A549 treated with ZK216348 at 1 μM for 4 hours (cell line): ENCODE data around the gene AFAP1L1. TPM values are rescaled to one million over a fixed set of nuclear protein-coding genes. Genes with fewer than 3 reads are reported as not detected.

Experiments
- total RNA-seq: library from RNA; stranded (reverse); fragments of 200-300 nt; extraction: Qiagen RNA extraction; gene quantifications from 5 replicates; pipeline ENCODE4 v1.2.3, GENCODE V29; 2022; ENCODE audit warnings: low read depth

The AFAP1L1 gene
- total RNA-seq = 7.6 to 11.4 TPM (median 10.7 TPM) in 5 replicates

DNA sequence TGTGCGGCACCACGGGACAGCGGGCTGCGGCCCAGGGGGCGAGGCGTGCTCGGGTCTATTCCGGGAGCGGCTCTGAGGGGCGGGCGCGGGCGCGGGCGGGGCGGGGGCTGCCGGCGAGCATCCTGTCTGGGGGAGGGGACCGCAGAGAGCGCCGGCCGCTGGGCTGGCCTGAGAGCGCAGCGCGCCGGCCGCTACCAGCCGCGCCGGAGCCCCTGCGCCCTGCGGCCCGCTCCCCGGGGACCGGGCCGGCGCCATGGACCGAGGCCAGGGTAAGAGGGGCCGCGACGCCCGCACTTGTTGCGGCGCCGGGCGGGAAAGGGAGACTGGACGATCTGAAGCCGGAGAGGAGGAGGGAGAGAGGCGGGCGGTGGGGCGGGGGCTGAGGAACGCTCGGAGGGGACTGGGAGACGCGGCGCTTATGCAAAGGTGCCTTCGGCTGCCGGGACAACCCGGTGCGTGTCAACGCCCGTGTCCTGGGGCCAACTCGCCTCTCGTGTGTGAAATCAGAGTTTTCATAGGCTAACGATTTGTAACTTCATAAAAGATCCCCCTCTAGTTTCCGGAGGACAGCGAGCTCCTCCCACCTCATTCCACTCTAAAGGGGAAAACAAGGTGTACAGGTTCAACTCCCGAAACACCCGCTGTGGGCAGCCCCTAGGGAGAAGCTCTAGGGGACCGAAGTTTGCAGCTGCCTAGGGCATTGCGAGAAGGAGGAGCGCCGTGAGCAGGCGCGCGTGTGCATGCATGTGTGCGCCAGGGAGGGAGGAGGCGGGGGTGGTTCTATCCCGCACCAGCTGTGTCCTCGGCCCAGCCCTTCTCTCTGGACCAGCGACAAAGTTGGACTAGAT is at the start of gene AFAP1L1:
AFAP1L1 (plus strand) TSS at position 144 of the 848 bp plus-strand sequence; CDS start at position 254, 110 bp downstream.

DNA sequence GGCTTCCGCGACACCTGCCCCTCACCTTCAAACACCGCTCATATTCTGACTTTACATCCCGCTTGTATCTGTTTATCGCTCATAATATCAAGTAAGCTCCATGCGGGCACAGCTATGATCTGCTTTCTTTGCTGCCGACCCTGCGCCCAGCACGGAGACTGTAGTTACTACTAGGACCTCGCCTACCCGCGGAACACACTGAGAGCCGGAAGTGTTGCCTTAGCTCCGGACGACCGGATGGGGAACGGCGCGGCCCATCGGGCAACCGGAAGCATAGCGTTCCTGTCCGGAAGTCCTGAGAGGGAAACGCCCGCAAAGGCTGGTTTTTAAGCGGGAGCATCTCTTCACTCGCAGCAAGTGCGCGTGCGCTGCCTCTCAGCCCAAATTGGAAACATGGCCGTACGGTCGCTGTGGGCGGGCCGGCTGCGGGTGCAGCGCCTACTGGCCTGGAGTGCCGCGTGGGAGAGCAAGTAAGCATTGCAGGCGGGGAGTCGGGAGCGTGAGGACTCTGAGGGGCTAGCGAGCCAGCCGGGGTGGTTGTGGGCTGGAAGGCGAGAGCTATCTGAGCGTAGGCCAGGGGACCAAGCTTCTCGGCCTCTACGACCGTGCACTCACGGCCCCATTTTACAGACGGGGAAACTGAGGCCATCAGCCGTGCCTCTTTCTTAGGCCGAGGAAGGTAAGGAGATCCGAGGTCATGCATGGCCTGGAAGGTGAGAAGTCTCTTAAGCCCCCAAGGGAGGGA is 73.7 kb downstream of the AFAP1L1 start, which contains the start of gene GRPEL2:
GRPEL2 (plus strand) TSS at position 353 of the 745 bp plus-strand sequence; CDS start at position 394, 41 bp downstream.

DNA sequence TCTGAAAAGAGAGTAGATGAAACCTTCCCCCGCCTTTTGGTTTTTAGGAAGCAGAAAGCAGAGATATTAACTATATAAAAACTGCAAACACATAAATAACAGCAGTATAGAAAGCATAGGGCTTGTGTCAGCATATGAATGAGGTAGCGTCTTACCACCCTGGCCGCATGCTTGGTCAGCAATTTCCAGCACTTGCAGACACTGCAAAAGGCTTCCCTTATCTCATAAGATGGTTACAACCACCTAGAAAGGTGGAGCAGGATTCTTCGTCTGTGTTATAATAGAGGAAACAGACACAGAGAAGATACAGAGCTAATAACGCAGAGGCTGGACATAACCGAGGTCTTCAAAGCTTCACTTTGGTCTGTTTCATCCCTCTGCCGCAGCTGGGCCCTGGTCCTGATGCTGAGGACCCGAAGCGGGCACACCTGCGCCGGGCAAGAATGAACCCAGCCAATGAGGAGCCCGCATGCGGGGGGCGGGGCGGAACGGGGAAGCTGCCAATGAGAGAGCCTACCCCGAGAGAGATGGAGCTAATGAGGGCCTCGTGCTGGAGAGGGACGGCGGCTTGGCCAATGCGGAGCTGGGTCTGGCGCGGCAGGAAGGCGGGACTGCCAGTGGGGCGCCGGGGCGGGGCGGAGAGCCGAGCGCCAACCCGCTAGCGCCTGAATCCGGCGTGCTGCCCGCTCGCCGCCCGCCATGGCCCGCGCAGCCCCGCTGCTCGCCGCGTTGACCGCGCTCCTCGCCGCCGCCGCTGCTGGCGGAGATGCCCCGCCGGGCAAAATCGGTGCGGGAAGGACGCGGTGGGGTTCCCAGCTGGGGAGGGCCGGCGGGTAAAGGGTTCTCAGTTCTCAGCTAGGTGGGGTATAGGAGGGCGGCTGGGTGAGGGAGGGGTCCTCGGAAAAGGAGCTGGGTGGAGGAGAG is 86.0 kb downstream of the AFAP1L1 start, which contains the start of gene PCYOX1L:
PCYOX1L (plus strand) TSS at position 677 of the 924 bp plus-strand sequence; CDS start at position 700, 23 bp downstream.

DNA sequence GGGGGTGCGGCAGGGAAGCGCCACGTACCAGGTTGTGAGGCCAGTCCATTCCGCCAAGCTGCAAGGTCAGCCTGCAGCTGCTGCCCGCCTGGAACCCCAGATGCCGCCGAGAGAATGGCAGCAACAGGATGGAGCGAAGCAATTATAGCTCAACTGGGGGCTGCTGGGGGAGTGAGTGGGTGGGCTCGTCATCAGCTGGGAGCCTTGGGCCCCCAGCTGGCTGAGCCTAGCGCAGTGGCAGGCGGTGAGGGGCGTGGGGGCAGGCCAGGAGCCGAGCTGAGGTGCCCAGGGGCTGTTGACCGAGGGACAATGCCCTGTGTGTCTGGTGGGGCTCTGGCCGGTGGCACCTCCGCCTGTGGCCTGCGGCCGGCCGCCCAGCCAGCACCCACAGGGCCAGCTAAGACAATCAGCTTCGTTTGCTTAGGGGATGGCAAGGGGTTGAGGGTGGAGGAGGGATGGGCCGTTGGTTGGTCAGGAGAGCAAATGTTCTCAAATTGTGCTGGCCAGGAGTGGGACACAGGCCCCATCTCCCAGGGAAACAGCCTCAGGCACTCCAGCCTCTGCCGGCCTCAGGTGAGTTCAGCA is 107.6 kb downstream of the AFAP1L1 start, which contains the start of gene IL17B:
IL17B (minus strand) TSS at position 116 of the 585 bp plus-strand sequence; CDS start at position 49, 67 bp downstream.

Other genes starting within 250 kb of the AFAP1L1 start
- 0.23 to 1.3 TPM (median 0.72 TPM) in 5 replicates for gene SH3TC2, start 208.8 kb upstream of the AFAP1L1 start, total RNA-seq
- gene ABLIM3, start 130.4 kb upstream of the AFAP1L1 start, total RNA-seq = 16.9 to 23.0 TPM (median 19.4 TPM) in 5 replicates
- gene GRPEL2, start 73.6 kb downstream of the AFAP1L1 start, total RNA-seq = 4.9 to 8.5 TPM (median 6.9 TPM) in 5 replicates
- gene PCYOX1L, start 86.2 kb downstream of the AFAP1L1 start, total RNA-seq = 1.8 to 3.1 TPM (median 2.7 TPM) in 5 replicates
- not detected in 5 replicates for gene IL17B, start 107.4 kb downstream of the AFAP1L1 start, total RNA-seq